NOMO-1 treated with dmso at 0.1 percent for 144 hours (cell line): Measurements from ENCODE around the gene HSD17B12.

Experiments
- DNase-seq: peaks from one replicate; lab custom pipeline; 2025; ENCODE audit not compliant: unreplicated experiment; lab: John Stamatoyannopoulos, UW

HSD17B12 gene

DNA sequence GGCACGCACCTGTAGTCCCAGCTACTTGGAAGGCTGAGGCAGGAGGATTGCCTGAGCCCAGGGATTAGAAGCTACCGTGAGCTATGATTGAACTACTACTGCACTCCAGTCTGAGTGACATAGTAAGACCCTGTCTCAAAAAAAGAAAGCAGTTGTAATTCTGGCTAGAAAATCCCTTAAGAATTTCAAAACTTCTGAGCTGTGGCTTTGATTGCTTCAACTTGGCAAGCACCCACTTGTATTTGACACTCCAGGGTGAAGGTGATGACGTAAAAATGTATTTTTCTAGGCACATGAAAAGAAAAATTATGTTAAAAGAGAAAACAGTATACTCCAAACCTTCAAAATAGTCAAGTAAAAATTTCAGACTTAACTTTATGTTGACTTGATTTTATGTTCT is 176.5 kb downstream of the HSD17B12 start:
- no peak for DNase-seq

DNA sequence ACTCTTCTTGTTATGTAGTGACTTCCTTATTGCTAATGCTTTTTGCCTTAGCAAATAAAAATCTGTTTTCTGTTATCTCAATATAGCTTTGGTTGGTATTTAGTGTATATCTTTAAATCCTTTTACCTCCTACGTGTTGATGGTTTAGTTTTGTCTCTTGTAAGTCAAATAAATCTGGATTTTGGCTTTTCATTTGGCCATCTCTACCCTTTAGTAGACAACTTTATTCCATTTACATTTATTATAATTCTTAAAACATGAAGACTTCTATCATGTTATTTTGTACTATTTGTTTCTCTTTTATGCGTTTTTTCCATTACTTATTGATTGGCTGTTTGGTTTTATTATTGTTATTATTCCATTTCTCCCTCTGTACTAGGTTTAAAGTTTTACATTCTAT is 180.6 kb downstream of the HSD17B12 start:
- DNase-seq: no peak

DNA sequence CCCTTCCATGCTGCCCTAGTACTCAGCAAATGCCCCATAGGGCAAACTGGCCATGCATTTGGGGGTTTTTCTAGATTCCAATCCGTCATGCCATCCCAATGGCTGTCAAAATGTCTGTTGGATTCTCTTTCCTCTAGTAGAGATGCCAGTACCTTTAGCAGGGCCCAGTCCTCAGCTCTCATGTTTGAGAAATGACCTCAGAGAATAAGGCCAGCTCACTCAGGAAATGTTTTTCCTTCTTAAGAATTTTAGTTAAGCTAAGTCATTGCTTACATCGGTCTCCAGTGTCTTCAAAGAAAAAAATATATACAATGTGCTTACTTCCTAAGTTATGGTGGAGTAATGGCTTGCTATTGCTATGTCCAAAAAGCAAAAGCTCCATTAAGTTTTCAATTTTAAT is 186.0 kb downstream of the HSD17B12 start:
- no peak for DNase-seq

DNA sequence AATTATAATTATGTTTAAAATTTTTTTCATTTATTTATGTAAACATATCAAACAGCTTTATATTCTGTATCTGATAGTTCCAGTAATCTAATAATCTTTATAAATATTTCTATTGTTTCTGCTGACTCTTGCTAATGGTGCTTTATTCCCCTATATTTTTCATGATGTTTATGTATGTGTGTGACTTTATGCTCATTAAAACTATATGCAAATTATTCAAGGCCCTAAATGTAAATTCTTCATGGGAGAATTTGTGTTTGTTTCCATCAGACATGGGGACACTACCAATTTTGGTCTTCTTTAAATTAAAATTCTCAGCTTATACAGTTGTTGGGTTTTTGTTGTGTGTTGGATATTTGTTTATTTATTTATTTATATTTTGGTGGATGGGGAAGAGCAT is 186.4 kb downstream of the HSD17B12 start:
- DNase-seq: no peak

DNA sequence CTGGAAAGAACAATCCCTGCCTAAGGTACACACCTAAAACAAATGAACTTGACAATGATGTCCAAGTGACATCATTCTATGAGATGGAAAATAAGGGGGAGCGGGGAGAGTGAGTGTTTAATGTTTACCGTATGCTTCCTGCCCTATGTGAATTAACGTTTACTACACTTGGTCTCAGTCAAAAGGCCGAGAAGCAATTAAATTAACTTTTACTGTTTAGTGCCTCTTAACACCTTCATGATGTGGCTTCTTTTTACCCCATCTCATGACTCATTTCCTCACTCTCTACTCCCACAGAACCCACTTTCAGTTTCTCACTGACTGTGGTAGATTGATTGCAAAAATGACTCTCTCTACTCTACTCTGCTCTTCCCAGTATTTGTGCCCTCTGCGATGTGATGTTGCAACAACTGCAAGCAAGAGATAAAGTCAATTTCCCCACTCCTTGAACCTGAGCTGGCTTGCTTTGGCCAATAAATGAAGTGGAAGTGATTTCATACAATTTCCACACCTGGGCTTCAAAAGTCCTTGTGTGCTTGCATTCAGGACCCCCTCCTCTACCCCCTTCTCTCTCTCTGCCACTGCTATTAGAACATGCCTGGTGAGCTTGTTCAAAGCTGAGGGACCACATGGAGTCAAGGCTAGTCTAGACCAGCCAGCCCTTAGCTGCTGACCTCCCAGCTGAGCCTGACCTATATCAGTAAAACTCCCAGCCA is 188.5 kb downstream of the HSD17B12 start:
- DNase-seq: peak; percentile 92

DNA sequence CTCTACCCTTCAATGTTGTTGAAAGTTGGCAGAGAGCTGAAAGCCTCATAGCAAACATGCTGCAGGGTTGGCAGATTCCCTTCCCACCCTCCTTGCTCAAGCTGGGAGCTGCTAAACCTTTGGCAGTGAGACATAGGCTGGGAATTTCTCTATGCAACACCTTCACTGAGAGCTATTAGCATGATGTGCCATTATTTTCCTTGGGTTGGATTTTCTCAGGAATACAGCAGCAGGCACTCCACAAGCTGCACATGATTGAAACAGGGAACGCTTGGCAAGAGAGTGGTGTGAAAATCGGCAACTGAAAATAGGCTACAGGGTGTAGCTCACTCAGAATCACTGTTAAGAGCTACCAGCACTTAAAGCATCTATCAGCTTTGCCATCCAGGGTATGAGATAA is 190.5 kb downstream of the HSD17B12 start:
- DNase-seq: no peak

DNA sequence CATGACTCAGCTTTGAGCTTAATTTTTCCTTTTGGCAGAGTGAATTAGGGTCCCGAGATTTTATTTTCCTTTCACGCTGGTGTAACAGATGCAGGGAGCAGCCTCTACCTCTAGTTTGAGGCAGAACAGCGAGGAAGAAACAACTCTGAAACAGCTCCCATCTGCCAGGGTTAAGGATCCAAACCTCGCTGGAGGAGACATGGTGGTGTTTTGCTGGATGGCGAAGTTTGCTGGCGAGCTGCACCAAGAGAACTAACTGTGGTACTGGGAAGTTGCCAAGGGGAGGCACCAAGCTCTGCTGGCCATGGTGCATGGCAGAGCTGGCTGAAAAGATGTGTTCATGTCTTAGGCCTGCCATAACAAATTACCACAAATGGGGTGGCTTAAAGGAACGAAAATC is 192.5 kb downstream of the HSD17B12 start:
- DNase-seq: no peak

DNA sequence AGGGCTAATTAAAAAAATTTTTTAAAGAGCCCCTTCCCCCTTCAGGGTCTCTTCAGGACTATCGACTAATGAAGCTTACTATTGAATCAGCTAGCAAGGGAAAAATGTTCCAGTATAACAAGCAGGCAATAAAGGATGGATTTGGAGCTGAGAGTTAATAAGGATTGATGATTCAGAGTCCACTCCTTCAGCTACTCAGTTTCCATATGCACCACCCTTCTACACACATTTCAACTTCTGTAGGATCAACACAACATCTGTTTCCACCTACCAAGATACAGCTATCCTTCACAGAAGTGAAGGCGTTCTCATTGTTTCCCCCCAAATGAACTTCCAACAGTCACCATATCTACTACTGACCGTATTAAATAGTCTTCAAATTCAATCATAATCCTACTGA is 193.5 kb downstream of the HSD17B12 start:
- DNase-seq: no peak

DNA sequence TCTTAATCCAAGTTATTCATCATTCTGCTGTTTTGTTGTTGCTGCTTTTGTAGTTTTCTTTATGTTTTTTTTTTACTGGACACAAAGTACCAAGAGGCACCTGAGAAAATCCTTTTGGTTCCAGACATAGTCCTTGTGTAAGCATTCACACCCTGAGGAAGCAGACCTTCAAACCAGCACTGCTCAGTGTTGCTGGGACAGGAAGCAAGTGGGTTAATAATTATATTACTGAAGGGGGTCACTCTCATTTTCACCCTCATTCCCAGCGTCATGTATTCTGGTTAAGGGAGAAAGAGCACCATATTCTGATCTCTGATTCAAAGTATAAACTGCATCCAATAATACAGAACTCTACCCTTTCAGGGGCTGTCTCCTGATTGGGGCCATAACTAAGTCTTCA is 194.2 kb downstream of the HSD17B12 start:
- no peak for DNase-seq

DNA sequence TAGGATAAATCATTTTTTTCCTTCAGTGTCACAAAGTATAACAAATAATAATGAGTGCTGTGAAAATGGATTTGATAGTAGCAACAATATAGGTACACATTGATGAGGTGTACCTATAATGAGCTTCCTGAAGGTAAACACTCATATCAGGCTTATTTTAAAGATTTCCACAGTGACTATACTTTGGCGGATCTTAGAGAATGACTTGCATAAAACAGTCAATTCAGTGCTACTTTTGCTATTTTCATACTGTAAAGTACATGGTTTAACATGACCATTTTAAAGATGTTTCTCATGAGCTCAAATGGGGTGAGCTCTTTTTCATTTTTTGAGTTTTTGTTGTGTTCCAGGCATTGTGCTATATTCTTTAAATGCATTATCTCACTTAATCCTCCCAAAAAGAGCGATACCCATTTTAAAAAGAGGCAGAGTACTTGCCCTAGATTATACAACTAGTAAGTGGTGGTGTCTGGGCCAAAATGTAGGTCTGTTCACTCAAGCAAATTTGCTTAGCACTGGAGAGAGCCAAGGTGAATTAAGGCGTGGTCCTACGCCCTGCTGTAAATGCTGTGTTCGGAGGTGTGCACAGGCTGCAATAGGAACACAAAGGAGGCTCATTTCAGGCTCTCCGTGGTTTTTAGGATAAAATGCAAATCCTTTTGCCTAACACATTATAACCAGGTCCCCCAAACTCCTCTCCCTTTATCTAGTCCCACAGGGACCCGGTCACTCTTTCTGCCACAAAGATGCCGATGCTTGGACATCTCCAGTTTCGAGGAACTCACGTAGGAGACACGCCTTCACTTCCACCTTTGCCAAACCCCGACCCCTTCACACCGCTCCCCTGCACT is 199.5 kb downstream of the HSD17B12 start:
- no peak for DNase-seq

DNA sequence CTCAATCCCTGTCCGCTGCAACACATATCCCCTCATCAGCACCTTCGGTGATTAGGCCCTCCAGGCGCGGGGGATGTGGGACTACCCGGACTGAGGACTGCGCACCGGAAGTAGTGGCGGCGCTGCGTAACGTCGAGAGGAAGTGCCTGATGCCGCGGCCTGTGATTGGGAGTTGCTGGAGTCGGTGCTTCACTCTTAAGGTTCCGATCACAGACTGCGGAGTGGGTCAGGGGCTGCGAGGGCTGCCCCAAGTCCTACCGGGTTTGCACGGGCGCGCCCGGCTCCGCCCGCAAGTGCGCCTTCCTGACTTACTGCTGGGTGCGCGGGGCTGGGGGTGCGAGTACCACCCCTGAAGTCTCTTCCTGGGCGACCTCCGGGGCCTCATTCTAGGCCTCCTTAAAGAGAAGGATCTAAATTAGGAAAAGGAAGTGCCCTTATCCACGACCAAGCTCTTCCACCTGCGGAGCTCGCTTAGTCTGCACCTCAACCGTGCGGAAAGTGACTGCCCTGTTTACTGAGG is 200.2 kb downstream of the HSD17B12 start, which contains the start of gene ALKBH3:
ALKBH3 (plus strand) TSS at position 192 of the 520 bp plus-strand sequence. CDS start 1,822 bp downstream, outside the sequence.
- DNase-seq: peak; percentile 93

DNA sequence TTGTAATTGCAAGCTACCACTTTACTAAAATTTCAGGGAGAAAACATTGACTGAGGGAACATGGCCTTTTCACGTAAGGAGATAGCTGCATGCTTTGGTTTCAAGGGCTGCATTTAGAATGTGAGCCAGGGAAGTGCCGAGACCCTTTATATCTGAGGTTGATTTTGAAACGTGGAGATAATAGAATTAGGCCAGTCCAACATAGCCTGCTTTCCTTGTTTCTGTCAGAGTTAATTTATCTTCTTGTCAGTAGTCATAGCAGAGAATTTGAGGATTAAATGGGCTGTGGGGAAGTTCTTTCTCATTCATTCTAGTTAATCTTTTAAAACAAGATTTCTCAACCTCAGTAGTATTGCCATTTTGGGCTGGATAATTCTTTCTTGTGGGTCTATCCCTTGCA is 212.3 kb downstream of the HSD17B12 start:
- DNase-seq: no peak

DNA sequence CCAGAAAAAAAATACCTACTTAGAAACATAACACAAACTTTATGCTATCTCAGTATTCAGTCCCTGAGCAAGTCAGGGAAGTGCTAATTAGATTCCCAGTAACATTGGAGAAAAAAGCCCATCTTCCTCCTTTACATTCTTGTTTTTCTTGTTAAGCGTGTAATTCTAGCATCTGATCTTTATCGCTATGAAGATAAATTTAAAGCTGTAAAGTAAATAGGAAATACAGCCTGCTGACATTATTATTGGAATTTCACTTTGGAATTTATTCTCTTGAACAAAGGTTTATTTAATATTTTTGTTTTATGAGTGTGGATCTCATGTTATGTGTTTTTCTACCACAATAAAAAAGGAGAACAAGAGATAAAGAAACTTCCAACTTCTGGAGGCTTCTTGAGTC is 214.0 kb downstream of the HSD17B12 start:
- DNase-seq: no peak

DNA sequence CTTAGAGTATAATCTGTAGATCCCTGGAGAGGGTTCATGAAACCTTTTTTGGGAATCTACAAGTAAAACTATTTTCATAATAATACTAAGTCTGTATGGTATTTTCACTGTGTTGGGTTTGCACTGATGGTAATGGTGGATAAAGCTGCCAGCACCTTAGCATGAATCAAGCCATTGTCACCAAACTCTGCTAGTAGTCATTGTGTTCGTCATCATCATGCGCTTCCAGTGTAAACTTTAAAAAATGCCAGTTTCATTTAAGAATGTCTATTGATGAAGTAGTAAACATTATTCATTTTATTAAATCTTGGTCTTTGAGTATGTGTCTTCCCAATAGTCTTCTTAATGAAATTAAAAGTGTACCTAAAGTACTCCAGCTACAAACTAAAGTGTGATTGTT is 215.1 kb downstream of the HSD17B12 start:
- no peak for DNase-seq

DNA sequence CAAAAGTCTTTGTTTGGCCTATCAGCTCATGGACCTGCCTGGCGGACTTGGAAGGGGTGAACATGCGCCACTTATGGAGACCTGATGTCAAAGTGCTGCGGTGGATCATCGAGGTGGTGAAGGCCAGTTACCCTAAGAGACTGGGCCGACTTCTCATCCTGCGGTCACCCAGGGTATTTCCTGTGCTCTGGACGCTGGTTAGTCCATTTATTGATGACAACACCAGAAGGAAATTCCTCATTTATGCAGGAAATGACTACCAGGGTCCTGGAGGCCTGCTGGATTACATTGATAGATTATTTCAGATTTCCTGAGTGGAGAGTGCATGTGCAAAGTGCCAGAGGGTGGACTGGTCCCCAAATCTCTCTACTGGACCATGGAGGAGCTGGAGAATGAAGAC is 218.0 kb downstream of the HSD17B12 start:
- no peak for DNase-seq

DNA sequence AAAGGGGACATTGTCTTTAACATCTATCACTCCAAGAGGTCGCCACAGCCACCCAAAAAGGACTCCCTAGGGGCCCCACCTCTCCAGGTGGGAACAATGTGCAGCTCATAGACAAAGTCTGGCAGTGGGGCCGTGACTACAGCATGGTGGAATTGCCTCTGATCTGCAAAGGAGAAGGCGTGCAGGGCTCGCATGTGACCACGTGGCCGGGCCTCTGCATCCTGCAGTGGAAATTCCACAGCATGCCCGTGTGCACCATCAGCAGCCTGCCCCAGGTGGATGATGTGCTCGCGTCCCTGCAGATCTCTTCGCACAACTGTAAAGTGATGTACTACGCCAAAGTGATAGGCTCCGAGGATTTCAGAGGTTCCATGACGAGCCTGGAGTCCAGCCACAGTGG is 218.6 kb downstream of the HSD17B12 start:
- DNase-seq: no peak

DNA sequence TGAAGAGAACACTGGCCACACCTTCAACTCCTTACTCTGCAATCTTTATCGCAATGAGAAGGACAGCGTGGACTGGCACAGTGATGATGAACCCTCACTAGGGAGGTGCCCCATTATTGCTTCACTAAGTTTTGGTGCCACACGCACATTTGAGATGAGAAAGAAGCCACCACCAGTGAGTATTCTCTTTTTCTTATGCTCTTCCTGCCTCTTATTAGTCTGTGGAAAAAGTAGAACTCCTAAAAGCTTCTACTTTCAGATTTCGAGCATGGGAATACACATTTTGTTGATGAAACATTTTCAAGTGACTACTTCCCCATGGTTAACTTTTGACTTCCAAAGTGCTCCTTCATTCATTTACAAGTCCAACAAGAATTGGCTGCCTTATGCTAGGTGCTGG is 221.0 kb downstream of the HSD17B12 start:
- no peak for DNase-seq

DNA sequence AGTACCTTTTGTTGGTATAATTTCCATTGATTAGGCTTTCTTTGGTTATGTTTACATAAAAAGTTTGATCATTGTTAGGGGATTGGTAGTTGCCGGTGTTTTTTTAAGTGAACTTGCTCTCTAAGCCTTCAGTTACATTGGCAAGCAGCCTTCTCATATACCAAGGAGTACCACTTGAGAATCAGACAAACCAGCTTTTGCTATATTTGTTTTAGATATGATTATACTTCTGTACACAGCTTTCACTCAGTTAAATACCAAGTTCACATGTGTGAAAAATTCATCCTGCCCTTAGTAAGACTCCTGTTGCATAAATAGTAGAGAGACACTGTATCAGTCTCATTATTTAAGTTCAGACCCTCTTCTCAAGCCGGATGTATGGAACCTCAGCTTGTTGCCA is 222.5 kb downstream of the HSD17B12 start:
- DNase-seq: no peak

DNA sequence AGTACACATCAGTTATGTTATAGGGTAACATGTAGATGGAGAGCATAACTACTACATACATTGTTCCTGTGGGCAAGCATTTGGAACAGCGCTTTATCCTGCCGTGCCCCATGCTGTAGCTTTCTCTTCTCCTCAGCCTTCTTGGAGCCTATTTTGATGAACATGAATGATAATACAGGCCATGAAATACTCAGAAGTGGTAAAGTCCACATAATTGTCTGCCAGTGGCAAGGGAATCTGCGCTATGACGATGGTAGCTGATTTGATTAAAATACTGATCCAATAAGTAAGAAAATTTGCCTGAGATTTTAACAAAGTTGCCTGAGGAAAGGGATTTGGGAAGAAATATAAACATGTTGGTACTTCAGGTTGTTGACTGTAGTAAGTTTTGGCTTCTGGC is 223.4 kb downstream of the HSD17B12 start:
- DNase-seq: no peak

DNA sequence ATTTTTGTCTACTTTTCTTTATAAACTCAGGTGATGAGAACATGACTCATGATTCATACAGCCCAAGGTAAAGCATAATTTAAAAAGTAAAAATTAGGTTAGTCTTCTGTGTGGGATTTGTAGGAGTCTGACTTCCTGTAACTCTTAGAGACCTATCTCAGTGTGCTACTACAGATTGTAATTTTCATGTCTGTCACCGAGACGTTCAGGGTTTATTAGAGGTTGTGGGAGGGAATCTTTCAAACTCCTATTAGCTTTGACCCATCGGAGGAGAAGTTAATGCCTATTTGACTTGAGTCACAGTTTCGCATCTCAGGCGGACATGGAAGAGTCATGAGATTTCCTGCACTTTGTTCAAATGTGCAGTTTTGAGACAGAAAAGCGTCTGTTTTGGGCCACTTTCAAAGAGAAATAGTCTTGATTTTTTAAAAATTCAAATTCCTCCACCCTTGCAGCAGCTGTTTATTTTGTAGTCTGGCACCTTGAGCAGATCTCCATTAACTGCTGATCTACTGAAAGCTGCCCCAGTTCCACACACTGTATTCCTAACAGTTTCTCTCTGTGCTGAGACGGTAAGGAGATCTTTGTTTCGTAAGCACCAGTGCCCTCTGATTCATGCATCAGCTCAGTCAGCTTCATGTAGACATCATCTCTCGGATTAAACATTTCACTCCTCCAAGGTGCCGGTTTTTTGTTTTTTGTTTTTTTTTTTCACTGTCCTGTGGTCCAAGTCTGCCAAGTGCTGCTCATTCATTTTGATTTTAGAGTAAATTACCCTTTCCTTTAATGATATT is 224.4 kb downstream of the HSD17B12 start:
- no peak for DNase-seq

DNA sequence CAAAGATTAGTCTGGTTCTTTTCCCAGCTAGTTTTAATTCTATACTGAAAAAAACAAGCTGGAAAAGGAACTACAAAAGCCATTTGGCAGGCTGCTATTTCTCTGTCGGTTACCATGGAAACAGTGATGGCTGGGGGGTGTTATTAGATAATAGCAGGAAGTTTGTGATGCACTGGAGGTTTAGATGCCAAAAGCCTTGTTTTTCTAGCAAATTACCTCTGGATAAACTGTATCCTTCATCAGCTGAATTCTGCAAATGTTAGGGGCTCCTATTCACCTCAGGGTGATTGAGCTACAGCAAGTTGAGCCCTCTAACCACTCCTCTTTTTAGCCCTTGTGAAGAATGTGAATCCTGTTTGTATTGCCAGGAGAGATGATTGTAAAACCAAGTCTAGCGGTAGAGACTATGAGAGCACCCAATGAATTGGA is 225.3 kb downstream of the HSD17B12 start:
- no peak for DNase-seq
